ENCODE data around the gene ALK.

ALK gene

DNA sequence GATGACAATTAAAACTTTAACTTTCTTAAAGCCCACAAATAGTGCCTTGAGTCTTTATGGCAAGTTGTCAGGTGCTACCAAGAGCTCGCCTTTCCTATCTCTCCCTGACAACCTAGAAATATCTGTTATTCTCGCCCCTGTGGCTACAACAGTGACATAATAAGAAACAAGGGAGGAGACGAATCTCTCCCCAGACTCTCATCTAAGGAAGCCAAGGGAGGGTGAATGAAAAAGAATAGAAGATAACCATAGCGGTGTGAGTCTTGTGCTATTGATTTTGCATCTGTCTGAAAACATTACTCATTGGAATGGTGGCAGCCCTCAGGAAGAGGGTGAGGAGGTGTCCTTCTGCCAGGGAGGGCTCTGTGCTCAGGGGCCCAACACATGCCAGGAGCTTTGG is 114.3 kb downstream of the ALK start:
- no peaks in the 10 kb centered on the region for H3K36me3 ChIP-seq (ENCODE audit: insufficient read depth)
- H3K79me2 ChIP-seq (ENCODE audit: insufficient read depth, low read depth): no peaks in the 10 kb centered on the region
- peaks cover 5% of the 10 kb centered on the region for H3K4me1 ChIP-seq (ENCODE audit: low read depth, poor library complexity, severe bottlenecking)
- H4K20me1 ChIP-seq (ENCODE audit: insufficient read depth): no peaks in the 10 kb centered on the region
- H3K27me3 ChIP-seq (ENCODE audit: insufficient read depth, low read depth): no peaks in the 10 kb centered on the region
- H3K9ac ChIP-seq: no peak overlapping the region
- TF ChIP-seq CTCF (conservative IDR thresholded peaks at IDR 0.05; ENCODE audit: low read depth, low read length): no peak
- no peak overlapping the region for H3K4me2 ChIP-seq
- H3K27ac ChIP-seq: no peak overlapping the region
- no peak overlapping the region for H3K4me3 ChIP-seq (IDR thresholded peaks at IDR 0.05; ENCODE audit: insufficient read depth, low read depth, low read length)
- H2AFZ ChIP-seq (ENCODE audit: low read depth): no peak overlapping the region

DNA sequence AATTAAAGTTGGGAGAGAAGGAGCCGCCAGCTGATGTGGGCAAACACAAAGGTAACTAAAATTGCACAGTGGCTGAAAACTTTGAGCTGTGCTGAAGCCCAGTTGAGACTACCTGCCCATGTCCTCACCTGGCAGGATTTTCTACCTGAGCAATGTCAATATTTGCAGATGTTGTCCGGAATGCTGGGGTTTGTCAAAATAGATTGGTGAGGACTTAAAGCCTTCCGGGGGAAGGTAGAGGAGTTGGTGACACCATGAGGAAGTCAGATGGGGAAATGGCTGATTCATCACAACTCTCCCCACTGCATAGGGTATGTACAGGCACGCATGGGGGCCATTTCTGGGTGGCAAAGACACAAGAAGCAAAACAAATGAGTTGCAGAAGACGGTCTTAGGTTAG is 114.9 kb downstream of the ALK start:
- no peaks in the 10 kb centered on the region for H3K79me2 ChIP-seq (ENCODE audit: insufficient read depth, low read depth)
- H3K27me3 ChIP-seq (ENCODE audit: insufficient read depth, low read depth): no peaks in the 10 kb centered on the region
- H3K36me3 ChIP-seq (ENCODE audit: insufficient read depth): no peaks in the 10 kb centered on the region
- no peaks in the 10 kb centered on the region for H4K20me1 ChIP-seq (ENCODE audit: insufficient read depth)
- no peak overlapping the region for H2AFZ ChIP-seq (ENCODE audit: low read depth)
- H3K4me2 ChIP-seq: no peak overlapping the region
- no peak overlapping the region for H3K4me3 ChIP-seq (IDR thresholded peaks at IDR 0.05; ENCODE audit: insufficient read depth, low read depth, low read length)
- H3K4me1 ChIP-seq (ENCODE audit: low read depth, poor library complexity, severe bottlenecking): peaks cover 5% of the 10 kb centered on the region
- no peak for TF ChIP-seq CTCF (conservative IDR thresholded peaks at IDR 0.05; ENCODE audit: low read depth, low read length)
- no peak overlapping the region for H3K27ac ChIP-seq
- H3K9ac ChIP-seq: no peak overlapping the region

DNA sequence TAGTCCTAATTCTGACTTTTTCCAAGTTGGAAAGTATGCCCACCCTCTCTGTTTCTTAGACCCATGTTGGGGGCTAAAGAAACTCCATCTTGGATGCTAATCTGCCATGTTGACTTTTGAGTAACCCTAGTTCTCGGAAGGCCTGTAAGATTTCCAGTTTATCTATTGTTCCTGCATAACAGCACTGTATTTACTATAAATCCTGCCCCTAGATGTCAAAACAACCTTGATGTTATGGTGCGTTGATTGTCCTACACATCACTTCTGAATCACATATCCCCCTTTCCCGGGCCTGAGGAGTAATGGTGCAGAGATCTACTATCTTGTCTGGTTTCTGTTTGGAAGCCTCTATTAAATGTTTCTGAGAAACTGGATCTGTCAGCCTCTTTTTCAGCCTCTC is 116.7 kb downstream of the ALK start:
- Histone ChIP-seq H3K4me1 (ENCODE audit: low read depth, poor library complexity, severe bottlenecking) (no peaks in the 10 kb centered on the region), H3K79me2 (ENCODE audit: insufficient read depth, low read depth) (no peaks in the 10 kb centered on the region), H4K20me1 (ENCODE audit: insufficient read depth) (no peaks in the 10 kb centered on the region), H3K4me3 (IDR thresholded peaks at IDR 0.05; ENCODE audit: insufficient read depth, low read depth, low read length) (no peak overlapping the region), H3K9ac (no peak overlapping the region), H3K36me3 (ENCODE audit: insufficient read depth) (no peaks in the 10 kb centered on the region), H2AFZ (ENCODE audit: low read depth) (no peak overlapping the region), H3K4me2 (no peak overlapping the region), H3K27me3 (ENCODE audit: insufficient read depth, low read depth) (no peaks in the 10 kb centered on the region), H3K27ac (no peak overlapping the region)
- TF ChIP-seq CTCF (conservative IDR thresholded peaks at IDR 0.05; ENCODE audit: low read depth, low read length): no peak

- Histone ChIP-seq H3K4me3 (IDR thresholded peaks at IDR 0.05; ENCODE audit: insufficient read depth, low read depth, low read length) (no peak overlapping the region), H3K79me2 (ENCODE audit: insufficient read depth, low read depth) (no peaks in the 10 kb centered on the region), H3K4me1 (ENCODE audit: low read depth, poor library complexity, severe bottlenecking) (no peaks in the 10 kb centered on the region), H3K27me3 (ENCODE audit: insufficient read depth, low read depth) (no peaks in the 10 kb centered on the region), H3K36me3 (ENCODE audit: insufficient read depth) (no peaks in the 10 kb centered on the region), H4K20me1 (ENCODE audit: insufficient read depth) (no peaks in the 10 kb centered on the region), H2AFZ (ENCODE audit: low read depth) (no peak overlapping the region), H3K27ac (no peak overlapping the region), H3K9ac (no peak overlapping the region), H3K4me2 (no peak overlapping the region)
- no peak for TF ChIP-seq CTCF (conservative IDR thresholded peaks at IDR 0.05; ENCODE audit: low read depth, low read length)
Measured at GRCh38 chr2:29803537-29803936, 117.8 kb downstream of the ALK start.

GRCh38 chr2:29802986-29803385 is 118.4 kb downstream of the ALK start:
- Histone ChIP-seq H3K4me3 (IDR thresholded peaks at IDR 0.05; ENCODE audit: insufficient read depth, low read depth, low read length) (no peak overlapping the region), H2AFZ (ENCODE audit: low read depth) (no peak overlapping the region), H3K27ac (no peak overlapping the region), H3K79me2 (ENCODE audit: insufficient read depth, low read depth) (no peaks in the 10 kb centered on the region), H3K36me3 (ENCODE audit: insufficient read depth) (no peaks in the 10 kb centered on the region), H3K27me3 (ENCODE audit: insufficient read depth, low read depth) (no peaks in the 10 kb centered on the region), H4K20me1 (ENCODE audit: insufficient read depth) (no peaks in the 10 kb centered on the region), H3K9ac (no peak overlapping the region), H3K4me2 (no peak overlapping the region), H3K4me1 (ENCODE audit: low read depth, poor library complexity, severe bottlenecking) (no peaks in the 10 kb centered on the region)
- no peak for TF ChIP-seq CTCF (conservative IDR thresholded peaks at IDR 0.05; ENCODE audit: low read depth, low read length)
